Midbrain (tissue), 1 donor: Measurements from ENCODE around the gene GRID2.

Source experiments
- DNase-seq: peaks from one replicate; lab custom pipeline; 2025; lab: John Stamatoyannopoulos, UW

GRID2 gene

DNA sequence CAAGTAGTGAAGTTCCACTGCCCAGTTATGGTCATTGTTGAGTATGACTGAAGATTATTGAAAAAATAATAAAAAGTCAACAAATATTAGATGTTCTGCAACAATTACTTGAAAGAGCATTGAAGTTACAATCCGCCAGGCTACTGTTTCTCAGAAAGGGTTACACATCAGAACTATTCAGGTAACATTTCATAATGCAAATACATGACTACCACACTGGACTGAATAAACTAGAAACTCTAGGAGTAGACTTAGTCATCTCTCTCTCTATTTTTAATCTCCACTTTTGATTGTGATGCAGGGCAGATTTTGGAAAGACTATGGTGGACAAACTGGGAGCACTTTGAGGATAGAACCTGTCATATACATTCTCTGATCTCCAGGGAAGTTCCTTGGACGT lies 776.5 kb downstream of the GRID2 start:
- no peak for DNase-seq

- no peak for DNase-seq
Measured at GRCh38 chr4:93084599-93085305, 781.0 kb downstream of the GRID2 start.

DNA sequence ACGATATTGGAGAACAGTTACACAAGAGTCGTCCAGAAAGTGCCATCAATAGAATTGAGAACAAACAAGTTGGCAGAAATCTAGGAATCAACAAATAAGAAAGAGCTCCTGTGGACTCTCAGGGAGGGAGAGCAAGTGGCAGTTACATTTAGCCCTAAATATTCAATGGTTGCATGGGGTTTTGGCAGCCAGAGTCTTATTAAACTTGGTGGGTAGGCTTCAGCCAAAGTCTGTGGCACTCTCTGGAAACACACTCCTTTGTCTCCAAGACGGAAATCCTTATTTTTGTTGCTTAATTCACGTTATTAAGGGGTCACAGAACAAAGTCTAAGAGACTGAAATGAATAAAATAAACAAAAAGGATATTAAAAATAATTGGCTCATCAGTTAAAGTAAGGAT lies 782.6 kb downstream of the GRID2 start:
- peak; percentile 34 for DNase-seq

GRCh38 chr4:93092765-93093164 lies 789.0 kb downstream of the GRID2 start:
- no peak for DNase-seq

GRCh38 chr4:93103042-93103441 lies 799.3 kb downstream of the GRID2 start:
- DNase-seq, result no peak

- no peak for DNase-seq
Measured at GRCh38 chr4:93116624-93117023, 812.9 kb downstream of the GRID2 start.

- no peak for DNase-seq
Measured at GRCh38 chr4:93127489-93127888, 823.7 kb downstream of the GRID2 start.

- DNase-seq, result no peak
Measured at GRCh38 chr4:93132631-93133030, 828.9 kb downstream of the GRID2 start.

GRCh38 chr4:93139118-93139517 lies 835.4 kb downstream of the GRID2 start:
- DNase-seq, result no peak

GRCh38 chr4:93143902-93144301 lies 840.1 kb downstream of the GRID2 start:
- DNase-seq, result no peak

DNA sequence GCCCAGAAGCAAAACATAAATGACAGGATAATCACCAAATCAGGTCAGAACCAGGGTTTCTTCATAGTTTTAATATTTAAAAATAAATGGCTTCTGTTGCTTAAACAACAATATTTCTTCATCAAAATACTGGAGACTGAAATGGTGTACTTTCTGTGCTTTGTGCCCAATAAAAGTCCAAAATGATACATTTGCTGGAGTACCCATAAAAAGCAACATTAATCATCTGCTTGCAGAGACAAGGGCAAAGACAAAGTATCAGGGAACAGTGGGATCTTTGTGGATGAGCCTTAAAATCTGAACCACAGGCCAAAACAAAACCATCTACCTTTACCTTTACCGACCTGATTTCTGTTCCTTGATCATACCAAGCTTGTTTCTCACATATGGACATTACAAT lies 840.9 kb downstream of the GRID2 start:
- DNase-seq, result no peak

DNA sequence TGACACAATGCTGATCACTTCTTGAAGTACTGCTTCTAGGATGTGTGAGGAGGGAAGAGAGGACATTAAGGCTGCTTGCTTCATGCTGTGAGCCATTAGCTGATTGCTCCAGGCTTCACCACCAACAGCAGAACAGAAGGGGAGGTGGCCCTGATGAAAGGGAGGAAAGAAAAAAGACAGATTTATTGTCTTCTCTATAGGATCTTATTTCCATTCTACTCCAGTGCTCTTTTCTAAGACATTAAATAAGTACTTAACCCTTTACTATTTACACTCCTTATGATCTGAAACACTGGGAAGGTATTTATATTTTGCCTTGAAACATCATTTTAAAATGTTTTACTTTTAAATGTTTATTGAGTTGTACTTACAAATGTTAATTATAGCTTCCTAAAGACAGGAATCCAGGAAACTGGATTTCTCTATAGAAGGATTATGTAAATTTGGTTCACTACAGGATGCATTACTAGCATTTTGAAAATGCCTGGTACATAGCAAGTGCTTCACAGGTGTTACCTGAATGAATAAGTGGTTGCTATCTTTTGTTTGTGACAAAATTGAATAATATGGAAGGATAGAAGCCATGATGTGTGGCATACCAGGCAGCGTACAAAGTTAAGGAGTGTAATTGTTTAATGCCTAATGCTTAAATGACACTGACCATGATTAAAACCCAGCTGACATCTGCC lies 843.9 kb downstream of the GRID2 start:
- no peak for DNase-seq

GRCh38 chr4:93152491-93152890 lies 848.7 kb downstream of the GRID2 start:
- DNase-seq, result no peak

DNA sequence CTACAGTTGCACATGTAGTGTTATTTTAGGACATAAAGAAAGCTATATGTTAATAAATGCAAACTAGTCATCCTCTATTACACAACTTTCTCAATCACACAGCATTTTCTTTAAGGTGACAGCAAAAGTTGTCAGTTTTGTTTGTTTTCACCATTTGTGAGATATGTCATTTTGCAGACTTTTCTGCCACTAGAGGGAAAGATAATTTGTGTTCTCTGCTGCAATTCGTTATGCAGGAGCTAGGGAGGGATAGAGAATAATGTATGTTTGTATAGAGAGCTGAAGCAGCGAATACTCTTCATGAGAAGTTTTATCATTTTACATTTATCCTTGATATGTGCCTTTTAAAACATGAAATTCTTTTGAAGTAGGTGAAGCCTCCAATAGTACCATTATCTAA lies 854.2 kb downstream of the GRID2 start:
- no peak for DNase-seq

- no peak for DNase-seq
Measured at GRCh38 chr4:93168053-93168452, 864.3 kb downstream of the GRID2 start.

- DNase-seq, result no peak
Measured at GRCh38 chr4:93169966-93170365, 866.2 kb downstream of the GRID2 start.

DNA sequence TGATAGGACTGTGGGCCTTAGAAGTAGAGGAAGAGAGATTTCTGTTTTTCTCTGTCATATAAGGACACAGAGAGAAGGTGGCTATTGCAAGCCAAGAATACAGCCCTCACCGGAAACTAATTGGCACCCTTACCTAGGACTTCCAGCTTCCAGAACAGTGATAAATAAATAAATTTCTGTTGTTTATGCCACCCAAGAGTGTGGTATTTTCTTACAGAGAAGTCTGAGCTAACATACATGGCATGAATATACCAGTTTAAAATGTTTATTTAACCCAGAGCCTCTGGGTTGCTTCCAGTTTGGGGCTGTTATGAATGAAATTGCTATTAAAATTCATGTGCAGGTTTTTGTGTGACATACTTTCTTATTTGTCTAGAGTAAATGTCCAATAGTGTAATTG lies 870.8 kb downstream of the GRID2 start:
- DNase-seq, result no peak

DNA sequence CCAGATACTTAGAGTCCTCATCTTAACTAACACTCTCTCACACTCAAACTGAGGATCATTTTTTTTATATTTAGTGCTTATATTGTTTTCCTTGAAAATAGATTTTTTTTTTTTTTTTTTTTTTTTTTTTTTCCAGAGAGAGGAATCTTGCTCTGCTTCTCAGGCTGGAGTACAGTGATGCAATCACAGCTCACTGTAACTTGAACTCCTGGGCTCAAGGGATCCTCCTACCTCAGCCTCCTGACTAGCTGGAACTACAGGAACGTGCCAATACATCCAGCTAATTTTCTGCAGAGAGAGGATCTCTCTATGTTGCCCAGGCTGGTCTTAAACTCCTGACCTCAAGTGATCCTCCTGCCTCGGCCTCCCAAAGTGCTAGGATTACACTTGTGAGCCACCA lies 874.5 kb downstream of the GRID2 start:
- no peak for DNase-seq

GRCh38 chr4:93179044-93179443 lies 875.3 kb downstream of the GRID2 start:
- DNase-seq, result no peak

DNA sequence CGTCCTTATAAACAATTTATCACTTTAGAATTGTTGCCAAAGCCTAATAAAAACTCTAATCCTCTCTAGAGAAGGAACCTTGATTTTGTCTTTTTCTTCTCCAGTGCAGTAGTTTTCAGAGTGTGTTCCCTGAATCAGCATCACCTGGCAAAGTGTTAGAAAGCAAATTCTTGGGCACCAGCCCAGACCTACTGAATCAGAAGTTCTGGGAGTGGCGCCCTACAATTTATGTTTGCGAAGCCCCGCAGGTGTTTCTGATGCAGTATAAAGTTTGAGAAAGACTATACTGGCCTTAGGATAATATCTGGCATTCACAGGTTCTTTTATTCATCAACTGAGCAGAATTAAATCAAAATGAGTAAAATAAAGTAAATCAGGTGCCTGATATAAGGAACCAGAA lies 879.0 kb downstream of the GRID2 start:
- no peak for DNase-seq

GRCh38 chr4:93183576-93183975 lies 879.8 kb downstream of the GRID2 start:
- DNase-seq, result no peak

- no peak for DNase-seq
Measured at GRCh38 chr4:93184053-93184452, 880.3 kb downstream of the GRID2 start.

DNA sequence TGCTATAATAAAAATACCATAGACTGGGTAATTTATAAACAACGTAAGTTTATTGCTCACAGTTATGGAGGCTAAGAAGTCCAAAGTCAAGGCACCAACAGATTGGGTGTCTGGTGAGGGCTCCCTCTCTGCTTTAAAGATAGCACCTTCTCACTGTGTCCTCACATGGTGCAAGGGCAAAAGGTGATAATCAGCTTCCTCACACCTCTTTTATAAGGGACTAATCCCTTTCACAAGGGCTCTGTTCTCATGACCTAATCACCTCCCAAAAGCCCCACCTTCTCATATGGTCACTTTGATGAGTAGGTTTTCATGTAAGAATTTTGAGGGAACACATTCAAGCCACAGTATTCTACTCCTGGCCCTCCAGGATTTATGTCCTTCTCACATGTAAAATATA lies 883.1 kb downstream of the GRID2 start:
- no peak for DNase-seq

- DNase-seq, result no peak
Measured at GRCh38 chr4:93187466-93187865, 883.7 kb downstream of the GRID2 start.
